HG03432 (cell line): ENCODE measurements around the gene CTNNA1.
"Not testable (repeated sequence)": the region's sequence is repeated elsewhere in the genome, so short reads cannot be mapped to it uniquely, and the experiment has no call there.

Experiments used
- ATAC-seq: cut with Tn5 transposase; IDR thresholded peaks from one replicate; pipeline ENCODE4 v1.9.1; 2021; ENCODE audit warnings: mild to moderate bottlenecking, moderate library complexity; ENCODE audit not compliant: unreplicated experiment

The CTNNA1 gene

DNA sequence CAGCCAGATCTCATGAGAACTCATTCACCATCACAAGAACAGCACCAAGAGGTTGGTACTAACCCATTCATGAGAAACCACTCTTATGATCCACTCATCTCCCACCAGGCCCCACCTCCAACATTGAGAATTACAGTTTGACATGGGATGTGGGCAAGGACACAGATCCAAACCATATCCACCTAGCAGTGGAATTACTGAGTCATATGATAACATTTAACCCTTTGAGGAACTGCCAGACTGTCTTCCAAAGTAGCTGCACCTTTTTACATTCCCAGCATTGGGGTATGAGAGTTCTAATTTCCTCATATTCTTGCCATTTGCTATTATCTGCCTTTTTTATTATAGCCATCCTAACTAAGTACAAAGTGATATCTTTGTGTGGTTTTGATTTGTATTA lies 51.9 kb downstream of the CTNNA1 start:
- no peak for ATAC-seq

DNA sequence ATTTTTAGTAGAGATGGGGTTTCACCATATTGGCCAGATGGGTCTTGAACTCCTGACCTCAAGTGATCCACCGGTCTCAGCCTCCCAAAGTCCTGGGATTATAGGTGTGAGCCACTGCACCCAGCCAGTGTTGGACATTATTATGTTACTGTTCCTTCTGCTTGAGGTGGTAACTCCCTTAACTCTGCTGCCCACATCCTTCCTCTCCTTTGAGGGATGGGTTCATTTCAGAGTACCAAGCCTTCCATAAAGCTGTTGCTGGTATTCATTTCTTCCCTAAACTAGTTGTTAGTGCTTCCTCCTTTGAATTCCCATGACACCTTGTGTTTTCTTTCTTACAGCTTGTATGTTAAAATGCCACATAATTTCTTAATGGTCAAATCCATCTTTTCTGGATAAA lies 54.0 kb downstream of the CTNNA1 start:
- no peak for ATAC-seq

DNA sequence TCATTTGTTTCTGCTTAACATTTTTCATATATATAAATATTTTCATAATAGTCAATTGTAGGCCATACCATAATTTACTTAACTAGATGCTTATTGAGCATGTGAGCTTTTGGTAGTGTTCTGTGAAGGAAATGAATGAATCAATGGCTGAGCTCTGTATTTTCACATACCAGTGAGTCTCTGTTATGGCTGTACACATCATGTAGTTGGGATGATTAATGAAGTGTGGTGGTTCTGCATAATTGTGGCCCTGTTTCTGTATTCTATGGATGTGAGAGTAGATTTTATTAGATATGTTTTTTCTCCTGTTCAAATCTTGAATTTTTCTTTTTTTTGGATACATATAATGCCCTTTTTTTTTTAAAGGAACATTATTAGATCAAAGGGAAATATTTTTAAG lies 56.2 kb downstream of the CTNNA1 start:
- no peak for ATAC-seq

DNA sequence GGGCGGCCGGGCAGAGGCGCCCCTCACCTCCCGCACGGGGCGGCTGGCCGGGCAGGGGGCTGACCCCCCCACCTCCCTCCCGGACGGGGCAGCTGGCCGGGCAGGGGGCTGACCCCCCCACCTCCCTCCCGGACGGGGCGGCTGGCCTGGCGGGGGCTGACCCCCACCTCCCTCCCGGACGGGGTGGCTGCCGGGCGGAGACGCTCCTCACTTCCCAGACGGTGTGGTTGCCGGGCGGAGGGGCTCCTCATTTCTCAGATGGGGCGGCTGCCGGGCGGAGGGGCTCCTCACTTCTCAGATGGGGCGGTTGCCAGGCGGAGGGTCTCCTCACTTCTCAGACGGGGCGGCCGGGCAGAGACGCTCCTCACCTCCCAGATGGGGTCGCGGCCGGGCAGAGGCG lies 57.6 kb downstream of the CTNNA1 start:
- ATAC-seq = not testable (repeated sequence)

DNA sequence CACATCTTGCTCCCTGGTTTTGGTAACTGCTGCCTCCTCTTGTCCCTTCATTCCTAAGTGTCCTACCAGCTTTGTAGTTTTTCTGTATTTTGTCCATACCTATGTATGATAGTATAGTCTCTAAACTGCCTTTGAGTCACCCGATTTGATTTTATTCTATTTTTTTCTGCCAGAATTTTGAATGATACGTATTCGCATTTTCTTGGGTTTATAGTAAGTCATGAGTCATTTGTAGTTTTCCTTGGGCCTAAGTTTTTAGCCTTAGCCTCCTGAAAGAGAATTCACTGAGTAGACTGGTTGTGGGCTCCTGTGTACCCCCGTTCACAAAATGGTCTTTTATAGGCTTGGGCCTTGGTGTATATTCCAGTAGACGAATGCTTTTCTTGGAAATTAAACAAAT lies 62.3 kb downstream of the CTNNA1 start:
- no peak for ATAC-seq

DNA sequence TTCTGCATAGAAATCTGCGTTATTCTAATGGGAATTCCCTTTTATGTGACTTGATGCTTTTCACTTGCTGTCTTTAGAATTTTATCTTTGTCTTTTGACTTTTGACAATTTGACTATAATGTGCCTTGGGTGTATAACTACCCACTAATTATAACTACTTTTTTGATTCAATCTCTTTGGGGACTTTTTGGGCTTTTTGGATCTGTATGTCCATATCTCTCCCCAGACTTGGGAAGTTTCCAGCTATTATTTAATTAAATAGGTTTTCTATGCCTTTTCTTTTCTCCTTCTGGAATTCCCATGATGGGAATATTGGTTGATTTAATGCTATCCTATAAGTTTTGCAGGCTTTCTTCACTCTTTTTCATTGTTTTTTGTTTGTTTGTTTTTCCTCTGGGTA lies 64.0 kb downstream of the CTNNA1 start:
- ATAC-seq = no peak

DNA sequence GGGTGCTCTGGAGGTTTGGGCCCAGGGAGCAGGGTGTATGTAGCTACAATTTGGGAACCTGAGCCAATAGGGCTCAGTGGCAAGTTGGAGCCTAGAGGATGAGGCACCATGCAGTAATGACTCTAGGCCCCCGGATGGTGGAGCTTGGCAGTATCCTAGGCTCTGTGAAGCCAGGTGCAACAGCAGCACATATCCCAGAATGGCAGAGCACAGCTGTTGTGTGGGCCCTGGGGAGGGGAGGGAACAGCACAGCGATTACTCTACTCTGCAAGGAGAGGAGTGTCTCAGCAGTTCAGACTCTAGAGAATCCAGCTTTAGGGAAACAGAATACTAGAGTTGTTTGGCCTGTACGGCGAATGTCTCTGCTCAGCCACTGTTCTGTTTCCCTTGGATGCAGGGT lies 65.9 kb downstream of the CTNNA1 start:
- no peak for ATAC-seq

DNA sequence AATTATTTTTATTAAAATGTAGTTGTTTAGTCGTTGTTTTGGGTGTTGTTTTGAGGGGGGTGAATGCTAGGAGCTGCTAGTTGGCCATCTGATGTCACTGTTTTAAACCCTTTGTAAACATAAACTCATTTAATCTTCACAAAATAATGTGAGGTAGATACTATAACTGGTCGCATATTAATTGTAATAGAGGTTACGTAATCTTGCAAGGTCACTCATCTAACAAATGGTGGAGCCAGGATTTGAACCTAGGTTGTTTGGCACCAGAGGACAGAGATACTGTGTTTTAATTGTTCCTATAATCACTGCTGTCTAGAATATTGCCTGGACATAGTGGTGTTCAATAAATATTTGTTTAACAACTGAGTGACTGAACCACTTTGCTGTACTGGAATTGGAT lies 67.5 kb downstream of the CTNNA1 start:
- no peak for ATAC-seq

DNA sequence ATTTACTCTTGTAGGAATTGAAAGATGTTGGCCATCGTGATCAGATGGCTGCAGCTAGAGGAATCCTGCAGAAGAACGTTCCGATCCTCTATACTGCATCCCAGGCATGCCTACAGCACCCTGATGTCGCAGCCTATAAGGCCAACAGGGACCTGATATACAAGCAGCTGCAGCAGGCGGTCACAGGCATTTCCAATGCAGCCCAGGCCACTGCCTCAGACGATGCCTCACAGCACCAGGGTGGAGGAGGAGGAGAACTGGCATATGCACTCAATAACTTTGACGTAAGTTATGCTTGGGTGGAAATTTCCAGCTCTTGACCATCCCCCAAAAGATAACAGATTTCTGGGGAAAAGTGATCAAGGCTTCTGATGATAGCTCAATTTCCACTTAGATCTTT lies 71.3 kb downstream of the CTNNA1 start:
- ATAC-seq = no peak

DNA sequence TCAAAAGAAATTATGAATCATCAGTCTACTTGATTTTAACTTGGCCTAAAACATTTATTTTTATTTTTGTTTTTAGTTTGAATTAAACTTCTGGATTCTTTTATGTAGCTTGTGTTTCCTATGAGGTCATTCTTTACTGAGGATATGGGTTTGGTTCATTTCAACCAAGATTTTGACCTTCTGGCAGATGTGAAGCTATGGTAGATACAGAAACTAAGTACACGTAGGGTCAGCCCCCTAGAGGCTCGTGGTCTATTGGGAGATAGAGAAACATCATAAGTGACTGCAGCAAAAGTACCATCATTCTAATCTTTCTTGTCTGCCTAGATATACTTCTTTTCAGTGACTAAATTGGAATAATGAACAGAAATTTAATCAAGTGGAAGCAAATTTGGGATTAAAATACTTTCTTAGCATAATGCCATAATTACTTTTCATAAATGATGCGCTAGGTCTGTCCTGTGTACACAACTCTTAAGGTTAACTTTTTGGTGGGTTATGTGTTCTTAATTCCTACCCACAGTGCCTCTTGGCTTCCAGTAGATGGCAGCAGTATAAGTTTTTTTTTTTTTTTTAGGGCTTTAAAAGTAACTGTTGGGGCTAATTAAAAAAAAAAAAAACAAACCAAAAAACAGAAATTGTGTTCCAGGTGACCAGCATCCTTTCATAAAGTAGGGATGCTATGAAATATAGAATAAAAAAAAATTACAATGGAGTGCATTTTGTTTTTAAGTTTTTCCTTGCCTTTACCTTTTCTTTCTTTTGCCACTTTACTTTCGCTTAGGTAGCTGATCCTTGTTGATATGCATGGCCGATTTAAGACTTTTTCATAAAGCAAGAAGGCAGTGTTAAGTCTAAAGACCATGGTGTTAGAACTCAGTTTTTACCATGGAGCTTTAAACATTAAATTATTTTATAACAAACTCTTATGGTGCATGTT lies 72.0 kb downstream of the CTNNA1 start:
- ATAC-seq = no peak

DNA sequence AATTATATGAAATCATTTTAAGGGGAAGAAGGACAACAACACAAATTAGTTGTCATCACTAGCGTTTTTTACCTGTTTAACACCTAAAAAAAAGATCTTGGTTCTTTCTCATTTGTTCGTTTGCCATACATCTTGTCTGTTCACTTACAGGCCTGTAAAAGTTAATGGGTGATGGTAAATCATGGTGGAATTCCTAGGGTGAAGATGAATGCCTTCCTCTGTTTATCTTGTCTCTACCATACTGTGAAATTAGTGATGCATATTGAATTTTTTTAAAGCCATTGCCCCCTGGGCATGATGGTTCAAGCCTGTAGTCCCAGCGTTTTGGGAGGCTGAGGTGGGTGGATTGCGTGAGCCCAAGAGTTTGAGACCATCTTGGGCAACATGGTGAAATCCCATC lies 75.3 kb downstream of the CTNNA1 start:
- no peak for ATAC-seq

DNA sequence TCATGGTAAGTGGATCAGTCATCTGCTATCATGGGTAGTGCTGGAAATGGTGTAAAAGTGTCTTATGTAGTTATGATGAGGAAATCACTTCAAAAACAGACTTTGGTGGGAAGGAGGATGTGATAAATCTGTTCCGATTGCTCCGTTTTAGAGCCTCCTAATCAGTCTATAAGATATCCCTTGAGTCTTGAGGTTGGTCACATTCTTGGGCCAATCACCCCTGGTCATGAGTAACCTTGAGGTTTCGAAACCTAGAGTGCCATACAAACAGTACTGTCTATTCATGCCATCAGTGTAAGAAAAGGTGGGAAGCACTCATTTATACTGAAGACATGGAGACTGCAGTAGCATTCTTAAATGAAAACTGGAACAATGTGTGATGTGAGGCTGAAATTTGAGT lies 76.1 kb downstream of the CTNNA1 start:
- no peak for ATAC-seq

DNA sequence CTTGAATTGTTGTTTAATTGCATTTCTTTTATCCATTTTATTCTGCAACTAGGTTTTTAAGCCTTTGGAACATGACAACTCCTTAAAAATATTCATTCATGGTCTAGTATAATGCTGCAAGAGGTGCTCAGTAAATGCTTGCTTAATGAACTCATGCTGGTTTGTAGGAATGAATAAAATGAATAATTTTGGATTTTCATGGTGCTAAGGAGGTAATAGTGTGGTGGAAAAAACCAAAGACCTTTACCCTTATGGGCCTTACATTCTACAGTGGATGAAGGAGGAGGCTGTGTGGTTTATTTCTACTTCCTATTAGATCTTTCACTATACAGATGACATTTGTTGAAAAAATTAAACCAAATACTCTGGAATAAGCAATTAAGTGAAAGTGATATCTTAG lies 78.5 kb downstream of the CTNNA1 start:
- ATAC-seq = no peak

DNA sequence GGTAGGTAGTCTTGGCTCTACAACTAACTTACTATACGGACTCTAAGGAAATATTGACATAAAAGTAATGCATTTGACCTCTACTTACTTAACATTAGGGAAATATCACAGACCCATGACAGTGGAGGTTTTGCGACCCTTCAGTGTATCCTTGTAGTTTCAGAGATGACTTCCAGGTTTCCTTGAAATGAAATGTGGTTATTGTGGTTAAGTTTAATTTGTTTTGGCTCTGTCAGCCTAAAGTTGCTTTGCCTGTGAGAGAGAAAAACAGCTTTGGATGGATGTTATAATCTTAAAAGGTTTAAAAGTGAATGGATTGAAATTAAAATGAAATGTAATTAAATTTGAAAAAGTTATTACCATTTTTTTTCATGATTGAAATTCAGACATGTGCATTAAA lies 79.0 kb downstream of the CTNNA1 start:
- no peak for ATAC-seq

DNA sequence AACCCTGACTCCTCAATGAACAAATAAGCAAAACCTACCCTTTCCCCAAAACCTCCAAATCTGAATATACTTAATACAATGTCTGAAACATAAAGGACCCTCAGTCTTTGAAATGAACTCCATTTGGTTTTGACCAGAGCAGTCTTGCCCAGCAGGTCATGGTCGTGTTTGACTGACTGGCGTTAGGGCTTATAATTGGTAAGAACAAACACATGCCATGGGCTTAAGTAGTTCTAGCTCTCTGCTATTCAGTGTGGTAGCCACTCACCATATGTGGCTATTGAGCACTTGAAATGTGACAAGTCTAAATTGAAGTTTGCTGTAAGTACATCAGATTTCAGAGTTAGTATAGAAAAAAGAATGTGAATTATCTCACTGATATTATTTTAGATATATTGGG lies 79.9 kb downstream of the CTNNA1 start:
- ATAC-seq = no peak

DNA sequence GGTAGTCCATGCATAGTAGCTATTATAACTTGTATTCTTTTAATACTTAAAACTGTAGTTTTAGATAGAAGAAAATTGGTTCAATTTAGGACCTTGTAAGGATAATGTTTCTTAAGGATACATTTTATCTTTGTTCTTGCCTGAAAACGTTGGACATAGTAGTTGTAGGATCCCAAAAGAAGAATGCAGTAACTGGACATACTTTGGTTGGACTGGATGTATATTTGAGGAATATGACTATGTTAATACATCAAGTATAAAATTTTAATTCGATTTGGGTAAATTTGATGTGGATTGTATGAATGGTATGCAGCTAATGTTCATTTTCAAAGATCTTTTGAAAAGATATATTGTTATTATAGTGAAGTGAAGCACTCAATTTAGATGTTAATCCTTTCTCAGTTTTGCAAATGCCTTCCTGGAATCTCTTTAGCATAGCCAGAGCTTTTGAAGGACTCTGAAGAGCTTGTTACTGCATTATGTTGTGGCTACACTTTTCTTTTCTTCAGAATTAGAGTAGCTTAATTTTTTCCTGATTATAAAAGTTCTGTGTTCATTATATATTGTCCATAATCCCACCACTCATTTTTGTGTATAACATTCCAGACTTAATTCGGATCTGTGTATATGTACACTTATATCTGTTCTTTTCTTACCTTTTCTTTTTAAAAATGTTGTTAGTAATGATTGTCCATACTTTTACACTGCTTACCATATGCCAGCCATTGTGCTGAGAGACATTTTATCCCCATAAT lies 80.7 kb downstream of the CTNNA1 start:
- ATAC-seq = no peak

DNA sequence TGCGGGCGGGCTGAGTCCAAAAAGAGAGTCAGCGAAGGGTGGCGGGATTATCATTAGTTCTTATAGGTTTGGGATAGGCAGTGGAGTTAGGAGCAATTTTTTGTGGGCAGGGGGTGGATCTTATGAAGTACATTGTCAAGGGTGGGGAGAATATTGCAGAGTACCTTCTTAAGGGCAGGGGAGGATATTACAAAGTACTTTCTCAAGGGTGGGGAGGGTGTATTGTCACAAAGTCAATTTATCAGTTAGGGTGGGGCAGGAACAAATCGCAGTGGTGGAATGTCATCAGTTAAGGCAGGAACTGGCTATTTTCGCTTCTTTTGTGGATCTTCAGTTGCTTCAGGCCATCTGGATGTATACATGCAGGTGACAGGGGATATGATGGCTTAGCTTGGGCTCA lies 81.6 kb downstream of the CTNNA1 start:
- ATAC-seq = not testable (repeated sequence)

DNA sequence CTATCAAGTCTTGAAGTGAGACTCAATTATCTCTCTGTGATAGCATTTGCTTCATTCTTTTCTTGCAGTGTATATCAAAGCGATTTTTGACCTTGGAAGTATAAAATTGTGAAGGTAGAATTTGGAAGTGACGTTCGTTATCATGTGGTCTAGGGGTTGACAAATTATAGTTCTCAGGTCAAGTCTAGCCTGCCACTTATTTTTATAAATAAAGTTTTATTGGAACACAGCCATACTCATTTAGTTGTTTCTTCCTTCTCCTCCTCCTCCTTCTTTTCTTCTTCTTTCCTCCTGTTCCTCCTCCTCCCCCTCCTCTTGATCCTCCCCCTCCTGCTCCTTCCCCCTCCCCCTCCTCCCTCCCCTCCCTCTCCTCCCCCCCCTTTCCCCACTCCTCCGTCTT lies 83.9 kb downstream of the CTNNA1 start:
- no peak for ATAC-seq

DNA sequence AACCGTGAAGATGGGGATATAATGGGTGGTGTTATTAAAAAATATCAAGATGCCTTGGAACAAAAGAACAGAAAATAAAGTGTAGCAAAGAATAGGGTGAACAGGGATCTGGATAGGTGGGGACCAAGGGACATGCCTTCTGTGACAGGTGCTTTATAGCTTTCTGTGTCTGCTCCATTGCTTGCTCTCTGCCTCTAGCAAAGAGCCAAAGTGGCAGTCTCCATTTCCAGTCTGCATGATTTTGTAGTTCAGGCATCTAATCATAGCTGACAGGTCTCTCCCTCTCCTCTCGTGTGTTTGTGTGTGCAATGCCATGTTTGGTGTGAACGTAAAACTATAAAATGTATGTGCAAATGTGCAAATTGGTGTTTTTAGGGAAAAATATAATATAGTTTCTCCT lies 86.9 kb downstream of the CTNNA1 start:
- ATAC-seq = no peak

DNA sequence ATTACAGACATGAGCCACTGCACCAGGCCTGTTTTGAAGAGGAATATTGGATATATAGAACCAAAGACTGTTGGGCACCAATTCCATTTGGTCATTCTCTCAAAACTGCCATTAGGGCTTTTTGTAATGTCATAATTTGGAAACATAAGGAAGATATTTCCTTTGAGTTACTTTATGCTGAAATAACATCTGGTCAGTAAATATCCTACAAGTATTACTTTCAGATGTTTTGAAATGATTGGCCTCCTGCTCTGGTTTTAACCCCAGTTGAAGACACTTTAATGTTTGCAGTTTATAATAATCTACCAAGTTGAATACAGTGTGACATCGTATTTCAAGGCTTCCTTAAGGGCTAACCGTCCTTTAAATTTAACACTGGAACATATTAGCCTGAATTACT lies 88.3 kb downstream of the CTNNA1 start:
- no peak for ATAC-seq

DNA sequence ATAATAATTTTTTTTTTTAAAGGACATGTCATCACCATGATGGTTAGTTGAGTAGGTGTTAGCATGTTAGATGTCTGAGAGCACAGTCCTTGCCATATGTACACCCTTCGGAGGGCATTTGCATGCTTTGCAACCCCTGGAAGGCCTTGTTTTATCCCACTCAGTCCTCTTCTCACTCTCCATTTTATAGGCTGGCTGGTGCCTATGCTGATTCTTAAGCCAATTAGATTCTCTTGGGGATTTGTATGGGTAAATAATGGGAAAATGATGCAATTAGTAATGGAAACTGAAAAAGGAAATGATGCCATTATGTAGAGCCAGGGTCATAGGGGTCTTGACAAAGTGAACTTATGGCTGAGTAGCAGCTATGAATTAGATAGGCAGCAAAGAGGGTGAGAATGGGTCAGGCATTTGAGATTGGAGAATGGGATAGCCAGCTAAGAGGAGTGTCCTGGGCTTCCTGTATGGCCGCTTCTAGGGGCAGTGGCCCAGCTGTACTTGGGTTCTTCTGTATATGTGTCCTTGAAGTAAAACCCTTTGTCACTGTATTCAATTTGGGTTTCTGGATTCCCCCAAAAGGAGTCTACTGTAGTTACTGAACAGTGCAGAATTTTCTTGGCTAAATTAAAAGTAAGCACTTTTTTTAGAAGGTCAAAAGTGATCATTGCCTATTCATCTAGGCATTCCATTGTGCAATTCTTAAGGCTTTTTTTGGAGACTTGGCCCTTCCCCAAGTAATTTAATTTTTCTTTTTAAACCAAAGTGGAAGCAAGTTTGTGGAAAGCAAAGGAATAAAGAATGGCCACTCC lies 90.3 kb downstream of the CTNNA1 start:
- no peak for ATAC-seq

DNA sequence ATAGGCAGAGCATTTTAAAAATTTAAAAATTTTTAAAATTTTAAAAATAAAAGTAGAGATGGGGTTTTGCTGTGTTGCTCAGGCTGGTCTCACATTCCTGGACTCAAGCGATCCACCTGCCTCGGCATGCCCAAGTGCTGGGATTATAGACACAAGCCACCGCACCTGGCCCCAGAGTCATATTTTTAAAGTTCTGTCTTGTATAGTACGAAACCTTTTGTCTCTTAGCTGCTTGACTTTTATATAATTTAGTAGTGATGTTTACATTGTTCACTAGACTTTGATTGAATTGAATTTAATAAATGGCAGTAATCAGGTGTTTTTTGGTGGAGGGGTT lies 90.9 kb downstream of the CTNNA1 start:
- ATAC-seq = no peak
